ENCODE measurements around the gene JOSD1. TPM values are rescaled to one million over a fixed set of nuclear protein-coding genes. Genes with fewer than 3 reads are reported as not detected.
A peak's percentile ranks its signal among the peaks of the same experiment; 100 is the strongest.

The JOSD1 gene
- total RNA-seq, result 24.0 TPM
- long read RNA-seq, transcript JOSD1-207 (2 exons, 467 nt), result major isoform, 30 of 45 reads
- long read RNA-seq, partial matches to known transcripts, result 1 of 45 reads
- long read RNA-seq, other reads (novel, unspliced or antisense), result 11 of 45 reads

GRCh38 chr22:38700789-38701628 is at the start of gene JOSD1:
Gene JOSD1, minus strand, starts transcription at chr22:38700943. Its CDS starts 956 bp downstream, at chr22:38699987.
- DNase-seq (ENCODE audit: low spot score), result peak; percentile 99
- intact Hi-C loops (cut with DNase I), result loop anchor here (5.0 kb wide), 1 partner anchor 56 kb away; the partner anchor contains the start of gene SUN2

- intact Hi-C loops (cut with DNase I), result no loop called here
- no peak for DNase-seq (ENCODE audit: low spot score)
Observed at GRCh38 chr22:38750104-38750503, 49.4 kb upstream of the JOSD1 start.

- intact Hi-C loops (cut with DNase I), result no loop called here
- no peak for DNase-seq (ENCODE audit: low spot score)
Observed at GRCh38 chr22:38748487-38749136, 47.9 kb upstream of the JOSD1 start.

GRCh38 chr22:38745676-38746460 is 45.1 kb upstream of the JOSD1 start:
- intact Hi-C loops (cut with DNase I), result no loop called here
- DNase-seq (ENCODE audit: low spot score), result no peak

GRCh38 chr22:38744981-38745380 is 44.2 kb upstream of the JOSD1 start:
- intact Hi-C loops (cut with DNase I), result no loop called here

GRCh38 chr22:38742176-38742942 is 41.6 kb upstream of the JOSD1 start:
- DNase-seq (ENCODE audit: low spot score), result no peak
- intact Hi-C loops (cut with DNase I), result no loop called here

More at GRCh38 chr22:38744981-38745380, 44.2 kb upstream of the JOSD1 start:
- DNase-seq (ENCODE audit: low spot score), result no peak

GRCh38 chr22:38741576-38741975 is 40.8 kb upstream of the JOSD1 start:
- intact Hi-C loops (cut with DNase I), result no loop called here
- no peak for DNase-seq (ENCODE audit: low spot score)

GRCh38 chr22:38741166-38741565 is 40.4 kb upstream of the JOSD1 start:
- no peak for DNase-seq (ENCODE audit: low spot score)
- intact Hi-C loops (cut with DNase I), result no loop called here

- DNase-seq (ENCODE audit: low spot score), result no peak
- intact Hi-C loops (cut with DNase I), result no loop called here
Observed at GRCh38 chr22:38740754-38741153, 40.0 kb upstream of the JOSD1 start.

- DNase-seq (ENCODE audit: low spot score), result no peak
- intact Hi-C loops (cut with DNase I), result no loop called here
Observed at GRCh38 chr22:38740116-38740723, 39.5 kb upstream of the JOSD1 start.

- DNase-seq (ENCODE audit: low spot score), result no peak
- intact Hi-C loops (cut with DNase I), result no loop called here
Observed at GRCh38 chr22:38739300-38740055, 38.7 kb upstream of the JOSD1 start.

GRCh38 chr22:38738475-38739070 is 37.8 kb upstream of the JOSD1 start:
- intact Hi-C loops (cut with DNase I), result no loop called here
- DNase-seq (ENCODE audit: low spot score), result no peak

- no peak for DNase-seq (ENCODE audit: low spot score)
- intact Hi-C loops (cut with DNase I), result no loop called here
Observed at GRCh38 chr22:38737302-38738060, 36.7 kb upstream of the JOSD1 start.

GRCh38 chr22:38736257-38736570 is 35.5 kb upstream of the JOSD1 start:
- no peak for DNase-seq (ENCODE audit: low spot score)

GRCh38 chr22:38735465-38736256 is 34.9 kb upstream of the JOSD1 start:
- no peak for DNase-seq (ENCODE audit: low spot score)
- intact Hi-C loops (cut with DNase I), result no loop called here

More at GRCh38 chr22:38736257-38736570, 35.5 kb upstream of the JOSD1 start:
- intact Hi-C loops (cut with DNase I), result no loop called here

GRCh38 chr22:38735126-38735464 is 34.4 kb upstream of the JOSD1 start:
- no peak for DNase-seq (ENCODE audit: low spot score)
- intact Hi-C loops (cut with DNase I), result no loop called here
